ENCODE measurements around the gene SENP7.

SENP7 gene

GRCh38 chr3:101423984-101424888 lies 88.8 kb downstream of the SENP7 start:
- no peak for DNase-seq

- no peak for DNase-seq
Measured at GRCh38 chr3:101418851-101419250, 94.2 kb downstream of the SENP7 start.

GRCh38 chr3:101414121-101414520 lies 98.9 kb downstream of the SENP7 start:
- DNase-seq, result no peak

DNA sequence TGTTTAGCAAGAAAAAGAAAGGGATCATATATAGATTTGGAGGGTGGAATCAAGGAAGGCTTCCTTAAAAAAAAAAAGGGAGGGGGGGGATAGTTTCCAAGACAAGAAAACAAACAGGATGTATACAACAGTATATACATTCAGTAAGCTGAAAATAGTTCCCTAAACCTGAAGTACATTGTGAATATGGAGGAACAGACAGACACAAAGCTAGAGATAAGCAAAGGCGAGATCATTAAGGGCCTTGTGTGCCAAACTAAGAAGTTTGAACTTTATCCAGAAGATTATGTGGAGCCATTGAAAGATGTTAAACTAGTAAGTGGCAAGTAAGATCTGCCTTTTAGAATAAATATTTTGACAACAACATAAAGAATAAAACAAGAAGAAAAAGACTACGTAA lies 99.4 kb downstream of the SENP7 start:
- DNase-seq, result no peak

DNA sequence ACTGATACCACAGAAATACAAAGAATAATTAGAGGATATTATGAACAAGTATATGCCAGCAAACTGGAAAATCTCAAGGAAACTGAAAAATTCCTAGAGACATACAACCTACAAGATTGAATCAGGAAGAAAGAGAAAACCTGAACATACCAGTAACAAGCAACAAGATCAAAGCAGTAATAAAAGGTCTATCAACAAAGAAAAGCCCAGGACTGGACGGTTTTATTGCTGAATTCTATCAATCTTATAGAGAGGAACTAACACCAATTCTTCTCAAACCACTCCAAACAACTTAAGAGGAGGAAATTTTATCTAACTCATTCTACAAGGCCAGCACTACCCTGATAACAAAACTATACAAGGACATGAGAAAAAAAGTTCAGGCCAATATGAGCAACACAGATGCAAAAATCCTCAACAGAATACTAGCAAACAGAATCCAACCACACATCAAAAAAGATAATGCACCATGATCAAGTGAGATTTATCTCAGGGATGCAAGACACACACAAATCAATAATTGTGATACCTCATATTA lies 121.5 kb downstream of the SENP7 start:
- no peak for DNase-seq

DNA sequence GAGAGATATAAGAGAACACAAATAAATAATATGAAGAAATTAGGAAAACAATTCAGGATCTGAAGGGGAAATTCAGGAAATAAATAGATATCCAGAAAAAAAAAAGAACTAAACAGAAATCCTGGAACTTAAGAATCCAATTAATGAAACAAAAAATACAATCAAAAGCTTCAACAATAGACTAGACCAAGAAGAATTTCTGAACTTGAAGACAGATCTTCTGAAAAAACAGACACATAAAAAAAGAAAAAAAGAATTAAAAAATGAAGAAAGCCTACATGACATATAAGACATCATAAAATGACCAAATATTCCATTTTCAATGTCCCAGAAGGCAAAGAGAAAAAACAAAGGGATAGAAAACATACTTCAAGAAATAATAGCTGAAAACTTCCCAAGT lies 124.3 kb downstream of the SENP7 start:
- no peak for DNase-seq

GRCh38 chr3:101387351-101387750 lies 125.7 kb downstream of the SENP7 start:
- DNase-seq, result no peak

GRCh38 chr3:101384426-101384825 lies 128.6 kb downstream of the SENP7 start:
- DNase-seq, result no peak

- no peak for DNase-seq
Measured at GRCh38 chr3:101383656-101384055, 129.4 kb downstream of the SENP7 start.

DNA sequence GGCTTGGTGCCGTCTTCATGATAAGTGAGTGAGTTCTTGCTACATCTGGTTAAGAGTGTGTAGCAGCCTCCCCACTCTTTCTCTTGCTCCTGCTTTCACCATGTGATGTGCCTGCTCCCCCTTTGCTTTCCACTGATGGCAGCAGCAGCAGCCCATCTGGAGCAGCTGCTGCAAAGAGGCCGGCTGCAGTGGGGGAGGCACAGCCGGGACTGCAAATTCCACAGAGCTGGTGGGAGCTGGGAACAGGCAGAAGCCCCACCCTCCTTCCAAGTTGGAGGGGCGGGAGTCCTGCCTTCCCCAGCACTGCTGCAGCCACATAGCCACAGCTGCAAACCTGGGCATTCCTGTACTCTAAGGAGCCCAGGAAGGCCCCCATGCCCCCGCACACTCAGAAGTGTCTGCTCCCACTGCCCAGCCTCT lies 129.8 kb downstream of the SENP7 start:
- DNase-seq, result no peak

GRCh38 chr3:101381809-101382208 lies 131.2 kb downstream of the SENP7 start:
- no peak for DNase-seq

- DNase-seq, result no peak
Measured at GRCh38 chr3:101379658-101380376, 133.2 kb downstream of the SENP7 start.

DNA sequence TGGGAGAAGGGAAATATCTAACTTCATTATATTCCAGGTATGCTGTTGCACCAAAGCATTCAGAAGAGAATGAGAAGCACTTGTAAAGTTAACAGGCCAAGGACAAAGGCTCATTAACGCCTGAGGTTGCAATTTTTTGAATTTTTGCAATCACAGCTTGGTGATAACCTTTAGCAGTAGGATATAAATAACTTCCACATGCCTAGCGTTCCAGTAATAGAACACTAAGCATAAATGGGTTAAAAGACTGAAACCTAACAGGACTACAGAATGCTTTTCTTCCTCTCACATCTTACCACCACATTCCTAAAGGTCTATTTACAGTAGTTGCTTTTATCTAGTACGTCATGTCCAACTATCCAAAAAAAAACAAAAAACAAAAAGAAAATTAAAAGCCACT lies 135.2 kb downstream of the SENP7 start:
- DNase-seq, result no peak

DNA sequence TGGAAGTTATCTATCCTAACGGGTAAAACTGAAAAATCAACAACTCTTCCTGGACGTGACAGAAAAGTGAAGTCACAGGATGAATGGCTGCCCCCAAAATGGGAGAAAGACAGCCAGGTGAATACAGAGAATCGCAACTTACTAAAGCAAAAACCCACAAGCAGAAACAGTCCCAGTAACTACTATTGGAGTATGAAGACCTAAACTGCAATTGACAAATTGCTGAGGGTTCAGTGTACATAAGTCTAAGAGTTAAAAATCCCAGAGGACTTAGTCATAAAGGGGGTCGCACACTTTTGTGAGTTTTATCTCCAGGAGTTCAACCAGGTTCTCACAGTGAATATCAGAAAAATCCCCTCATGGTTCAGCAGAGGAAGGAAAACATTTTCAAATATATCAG lies 135.8 kb downstream of the SENP7 start:
- DNase-seq, result no peak

GRCh38 chr3:101375586-101375985 lies 137.4 kb downstream of the SENP7 start:
- DNase-seq, result no peak

- DNase-seq, result no peak
Measured at GRCh38 chr3:101362406-101362805, 150.6 kb downstream of the SENP7 start.

- no peak for DNase-seq
Measured at GRCh38 chr3:101351829-101352228, 161.2 kb downstream of the SENP7 start.

GRCh38 chr3:101340591-101340990 lies 172.4 kb downstream of the SENP7 start:
- DNase-seq, result no peak

GRCh38 chr3:101333883-101334282 lies 179.1 kb downstream of the SENP7 start:
- DNase-seq, result no peak

GRCh38 chr3:101329016-101329673 lies 183.9 kb downstream of the SENP7 start:
- no peak for DNase-seq

DNA sequence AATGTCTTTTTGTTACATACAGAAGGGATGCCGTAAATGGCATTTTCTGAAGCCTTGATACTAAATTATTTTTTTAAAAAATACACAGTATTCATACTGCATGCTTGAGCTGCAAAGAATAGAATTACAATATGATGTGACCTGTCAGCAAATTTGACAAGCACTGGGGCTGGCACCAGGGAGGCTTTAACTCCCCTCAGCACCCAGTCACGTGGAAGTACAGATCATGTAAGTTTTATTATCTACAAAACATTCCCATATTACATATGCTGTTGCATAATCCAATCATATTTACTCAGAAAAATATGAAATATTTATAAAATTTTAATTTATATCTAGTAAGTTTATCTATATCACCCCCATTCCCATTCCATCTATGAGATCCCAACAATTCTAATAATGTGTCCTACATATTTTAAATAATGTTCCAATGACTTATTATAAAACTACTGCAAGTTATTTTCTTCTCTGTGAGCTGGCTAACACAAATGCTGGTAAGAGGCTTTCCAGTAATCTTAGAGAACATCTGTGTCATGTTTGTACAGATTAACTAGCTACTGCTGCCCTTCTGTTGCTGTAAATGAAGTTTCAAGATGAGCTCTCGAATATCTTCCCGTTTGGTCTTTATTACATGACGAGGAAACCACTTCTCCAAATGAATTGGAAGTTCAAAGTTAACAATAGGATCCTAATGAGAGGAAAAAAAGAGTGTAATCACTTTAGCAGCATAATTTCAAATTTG lies 187.4 kb downstream of the SENP7 start:
- DNase-seq, result no peak

GRCh38 chr3:101320475-101320874 lies 192.5 kb downstream of the SENP7 start, which contains the start of gene IMPG2:
IMPG2 (minus strand) TSS chr3:101320575; CDS start chr3:101320372, 203 bp downstream.
- DNase-seq, result no peak

DNA sequence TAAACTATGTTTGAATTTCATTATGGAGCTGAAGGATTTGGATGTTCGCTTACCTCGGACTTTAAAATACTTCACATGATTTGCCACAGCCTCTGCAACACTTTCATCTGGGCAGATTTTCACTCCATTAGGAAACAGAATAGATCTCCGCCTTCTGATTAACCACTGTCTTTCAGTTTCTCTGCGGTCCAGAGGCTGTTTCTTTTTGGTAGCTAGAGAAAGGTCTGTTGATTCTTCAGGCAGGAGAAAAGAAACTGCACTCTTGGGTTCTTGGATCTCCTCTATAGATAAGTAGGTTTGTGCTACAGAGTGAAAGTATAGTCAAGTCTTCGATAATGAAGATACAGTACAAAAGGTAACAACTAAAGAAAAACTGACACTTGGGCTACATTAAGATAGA lies 193.5 kb downstream of the SENP7 start:
- no peak for DNase-seq
